Heart left ventricle (tissue), 16 donors: ENCODE measurements around the gene DDC. TPM values are rescaled to one million over a fixed set of nuclear protein-coding genes. Genes with fewer than 3 reads are reported as not detected.
"Not testable (repeated sequence)": the region's sequence is repeated elsewhere in the genome, so short reads cannot be mapped to it uniquely, and the experiment has no call there.

Experiments used
- ATAC-seq, 4 donors: fragments of 200-7000 bp; cut with Tn5 transposase; one replicate each; pipeline ENCODE4 v1.9.1; 2020 to 2022; ENCODE audit warnings: moderate library complexity in 4 of 4, mild to moderate bottlenecking in 3 of 4, moderate number of reproducible peaks in 1 of 4
- DNase-seq, 5 donors: peaks; one replicate each; pipeline ENCODE4 v3.0.0-alpha.2; 2020
- H3K27ac ChIP-seq, 12 donors: fragments of 200-600 bp; sonication (generic) in 4 of 12; one replicate each; pipeline versions ENCODE4 v1.5.0 to v1.8.0; 2016 to 2022; ENCODE audit warnings: mild to moderate bottlenecking in 2 of 12
- H3K27me3 ChIP-seq, 9 donors: fragments of 200-600 bp; sonication (generic) in 2 of 9; one replicate each; pipeline versions ENCODE4 v1.5.1 to v1.8.0; 2016 to 2022; ENCODE audit warnings: mild to moderate bottlenecking in 3 of 9
- H3K36me3 ChIP-seq, 9 donors: fragments of 200-600 bp; sonication (generic) in 2 of 9; one replicate each; pipeline versions ENCODE4 v1.5.0 to v1.8.0; 2018 to 2022; ENCODE audit warnings: mild to moderate bottlenecking in 2 of 9
- H3K4me1 ChIP-seq, 12 donors: fragments of 200-600 bp; sonication (generic) in 4 of 12; one replicate each; pipeline versions ENCODE4 v1.5.0 to v1.8.0; 2016 to 2022; ENCODE audit warnings: mild to moderate bottlenecking in 3 of 12
- H3K4me3 ChIP-seq, 12 donors: fragments of 200-600 bp; sonication (generic) in 4 of 12; one replicate each; pipeline versions ENCODE4 v1.5.0 to v1.8.0; 2017 to 2022; ENCODE audit warnings: mild to moderate bottlenecking in 9 of 12, moderate library complexity in 4 of 12
- H3K9me3 ChIP-seq, 12 donors: fragments of 200-600 bp; sonication (generic) in 4 of 12; one replicate each; pipeline versions ENCODE4 v1.5.0 to v1.8.0; 2016 to 2022; ENCODE audit warnings: mild to moderate bottlenecking in 1 of 12
- CTCF ChIP-seq, 12 donors: fragments of 200-600 bp; sonication (generic) in 4 of 12; IDR thresholded peaks; one replicate each; pipeline versions ENCODE4 v1.5.0 to v1.8.0; 2018 to 2022; ENCODE audit warnings: antibody characterized with exemption in 12 of 12, mild to moderate bottlenecking in 5 of 12
- POLR2A ChIP-seq, 2 donors: fragments of 450-650 bp; IDR thresholded peaks; one replicate each; pipeline ENCODE4 v1.6.1; 2017; ENCODE audit warnings: antibody characterized with exemption in 2 of 2, mild to moderate bottlenecking in 2 of 2, moderate library complexity in 2 of 2
- WGBS, 4 donors: extraction: QIAGEN DNeasy Blood & Tissue Kit in 2 of 4; methylation state at CpG; one replicate each; pipeline versions ENCODE4 v1.1.5 to v1.1.7; 2013 to 2018; 5-methylcytosine and 5-hydroxymethylcytosine counted together
- intact Hi-C, 10 donors: fragments of 100-400 bp; cut with DNase I; formaldehyde crosslinking; loops; one replicate each; pipeline versions ENCODE4 v1.11.1 to v1.14.2; 2022
- polyA plus RNA-seq, 2 donors: library from polyadenylated mRNA; stranded (reverse); fragments of 200-250 nt; gene quantifications; one replicate each; pipeline ENCODE4 v1.2.3, GENCODE V29; 2013
- total RNA-seq, 9 donors: library from RNA; depleted of rRNA in 2 of 9; stranded (reverse); fragments of >200 nt in 2 of 9; fragmentation: NEBNext Ultra II Directional in 3 of 9; extraction: Animal tissue kit (Norgen Biotek cat#: 25700) in 3 of 9; gene quantifications; one replicate each; pipeline versions ENCODE4 v1.1.0 to v1.2.4, GENCODE V29; 2016 to 2023
- donor health status: ischemic (EF 13 %, LVEDD 7.1; RV severe dilation, severe dysfunction).
- donor health status: healthy with polysubstance abuse.
- donor health status: DM: no; HTN: yes; CAD: no.
- donor health status: DM: no; HTN: no; CAD: no.
- donor health status: ischemic (EF 25% LVEDD 6.9; RV normal size, moderate dysfunction).
- donor health status: ischemic (EF 25% LVEDD 5.7; RV mildly dilated, moderate dysfunction).
- donor health status: healthy.
- donor health status: DM: yes; HTN: yes; CAD: no.
- donor health status: ischemic (EF 35%, LVEDD 5.7; RV mildly dilated, moderate dysfunction).
- donor health status: nonischemic (EF 11% LVEDD 7.7; RV severe dilation, severe dysfunction).
- donor health status: DM: yes; HTN: yes; CAD: no.
- donor health status: PGD.
- donor health status: ischemic (EF 29% LVEDD 5.4; RV normal size, mild dysfunction).
- donor health status: nonischemic (EF 23%, LVEDD 6.1; RV moderate dilation, normal function).

DDC gene
- total and polyA plus RNA-seq, 11 donors, result 0.08 TPM; not detected in 10

- Histone ChIP-seq H3K27ac (no peak overlapping the region), H3K9me3 (no peaks in the 10 kb centered on the region), H3K4me1 (no peaks in the 10 kb centered on the region), H3K4me3 (no peak overlapping the region), H3K27me3 (no peaks in the 10 kb centered on the region), H3K36me3 (no peaks in the 10 kb centered on the region)
- DNase-seq (no peak), ATAC-seq (no peak)
- intact Hi-C loops, result loop anchor here in 6 of 10 donors (10.0 kb wide), 3 partner anchors 153 to 903 kb away; no protein-coding TSS in a partner anchor
- TF ChIP-seq POLR2A (IDR thresholded peaks at IDR 0.05), result no peak
- TF ChIP-seq CTCF (IDR thresholded peaks at IDR 0.05), result no peak
- WGBS, 4 donors, result 95 to 100% (median 98%) methylated on average over 1 of the region's 1 CpG
Observed at GRCh38 chr7:50461695-50462094, 103.5 kb downstream of the DDC start.

GRCh38 chr7:50459183-50459582, 106.0 kb downstream of the DDC start:
- H3K36me3 ChIP-seq, intact Hi-C loops, H3K9me3 ChIP-seq, H3K27ac ChIP-seq, H3K27me3 ChIP-seq, DNase-seq, H3K4me1 ChIP-seq, ATAC-seq, H3K4me3 ChIP-seq: not testable (repeated sequence)
- WGBS, 4 donors, result 94 to 97% (median 97%) methylated on average over 18 to 26 of the region's 27 CpGs; no CpG with 5 or more reads in 1 of the 4 donors

- DNase-seq, intact Hi-C loops, H3K36me3 ChIP-seq, H3K4me3 ChIP-seq, ATAC-seq, H3K9me3 ChIP-seq, H3K4me1 ChIP-seq, H3K27ac ChIP-seq, H3K27me3 ChIP-seq: not testable (repeated sequence)
- 90 to 100% (median 91%) methylated on average over 2 to 4 of the region's 4 CpGs for WGBS, 4 donors
Observed at GRCh38 chr7:50458651-50459050, 106.6 kb downstream of the DDC start.

- Histone ChIP-seq H3K27me3 (no peaks in the 10 kb centered on the region), H3K4me1 (no peaks in the 10 kb centered on the region), H3K36me3 (no peaks in the 10 kb centered on the region), H3K27ac (no peak overlapping the region), H3K9me3 (no peaks in the 10 kb centered on the region), H3K4me3 (no peak overlapping the region)
- DNase-seq, result no peak
- WGBS, 4 donors, result 76 to 85% (median 78%) methylated on average over 3 of the region's 3 CpGs
- ATAC-seq, result no peak
- no peak for TF ChIP-seq POLR2A (IDR thresholded peaks at IDR 0.05)
- no peak for TF ChIP-seq CTCF (IDR thresholded peaks at IDR 0.05)
- intact Hi-C loops, result no loop called here
Observed at GRCh38 chr7:50456371-50457123, 108.7 kb downstream of the DDC start.

GRCh38 chr7:50455658-50456057, 109.5 kb downstream of the DDC start:
- Histone ChIP-seq H3K9me3 (no peaks in the 10 kb centered on the region), H3K4me3 (no peak overlapping the region), H3K27ac (no peak overlapping the region), H3K36me3 (no peaks in the 10 kb centered on the region), H3K27me3 (no peaks in the 10 kb centered on the region), H3K4me1 (peaks cover 0 to 5% (median 2%) of the 10 kb centered on the region in 12 donors)
- no peak for DNase-seq
- no peak for ATAC-seq
- TF ChIP-seq POLR2A (IDR thresholded peaks at IDR 0.05) (no peak), CTCF (IDR thresholded peaks at IDR 0.05) (no peak)
- intact Hi-C loops, result no loop called here
